Breast epithelium (tissue), 3 donors: ENCODE results near the gene CPLX4.

Source experiments
- POLR2A ChIP-seq: fragments of 450-650 bp; IDR thresholded peaks from one replicate; pipeline ENCODE4 v1.6.1; 2016; ENCODE audit warnings: antibody characterized with exemption, mild to moderate bottlenecking, moderate library complexity
- POLR2AphosphoS5 ChIP-seq, 3 donors: sonication (generic); formaldehyde crosslinking; IDR thresholded peaks; one replicate each; pipeline ENCODE4 v1.6.1; 2017; ENCODE audit warnings: antibody characterized with exemption in 3 of 3
- TF ChIP-seq, protein P1 (sequence below), 3 donors: fragments of 450-650 bp; IDR thresholded peaks; one replicate each; pipeline ENCODE4 v1.5.1; 2016 to 2017; ENCODE audit warnings: antibody characterized with exemption in 3 of 3, mild to moderate bottlenecking in 3 of 3, moderate library complexity in 3 of 3

DNA sequence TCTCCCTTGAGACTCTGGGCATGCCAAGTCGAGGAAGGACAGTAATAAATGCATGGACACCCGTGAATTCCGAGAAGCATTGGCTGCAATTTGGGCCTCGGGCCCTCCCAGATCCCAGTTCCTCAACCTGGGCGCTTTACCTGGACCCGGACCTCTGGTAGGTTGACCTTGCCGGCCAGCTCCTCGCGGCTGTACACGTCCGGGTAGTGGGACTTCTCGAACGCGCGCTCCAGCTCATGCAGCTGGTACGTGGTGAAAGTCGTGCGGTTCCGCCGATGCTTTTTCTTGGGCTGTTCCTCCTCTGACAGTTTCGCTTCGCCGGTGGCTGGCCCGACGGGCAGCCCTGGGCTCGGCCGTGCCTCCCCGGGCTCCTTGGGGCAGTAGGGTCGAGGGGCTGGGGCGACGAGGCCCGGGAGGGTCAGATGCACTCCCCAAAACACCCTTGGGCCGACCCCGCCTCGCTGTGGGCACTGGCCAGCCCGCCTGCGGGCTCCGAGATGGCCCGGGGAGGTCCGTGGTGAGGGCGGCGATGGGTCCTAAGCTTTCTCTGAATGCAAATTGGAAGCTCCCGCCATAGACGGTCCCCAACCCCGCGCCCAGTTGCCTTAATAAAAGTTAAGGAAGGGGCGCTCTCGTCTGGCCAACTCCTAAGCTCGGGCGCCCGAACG, 46.1 kb downstream of the CPLX4 start:
- no peak for TF ChIP-seq POLR2A
- TF ChIP-seq, protein P1, sequence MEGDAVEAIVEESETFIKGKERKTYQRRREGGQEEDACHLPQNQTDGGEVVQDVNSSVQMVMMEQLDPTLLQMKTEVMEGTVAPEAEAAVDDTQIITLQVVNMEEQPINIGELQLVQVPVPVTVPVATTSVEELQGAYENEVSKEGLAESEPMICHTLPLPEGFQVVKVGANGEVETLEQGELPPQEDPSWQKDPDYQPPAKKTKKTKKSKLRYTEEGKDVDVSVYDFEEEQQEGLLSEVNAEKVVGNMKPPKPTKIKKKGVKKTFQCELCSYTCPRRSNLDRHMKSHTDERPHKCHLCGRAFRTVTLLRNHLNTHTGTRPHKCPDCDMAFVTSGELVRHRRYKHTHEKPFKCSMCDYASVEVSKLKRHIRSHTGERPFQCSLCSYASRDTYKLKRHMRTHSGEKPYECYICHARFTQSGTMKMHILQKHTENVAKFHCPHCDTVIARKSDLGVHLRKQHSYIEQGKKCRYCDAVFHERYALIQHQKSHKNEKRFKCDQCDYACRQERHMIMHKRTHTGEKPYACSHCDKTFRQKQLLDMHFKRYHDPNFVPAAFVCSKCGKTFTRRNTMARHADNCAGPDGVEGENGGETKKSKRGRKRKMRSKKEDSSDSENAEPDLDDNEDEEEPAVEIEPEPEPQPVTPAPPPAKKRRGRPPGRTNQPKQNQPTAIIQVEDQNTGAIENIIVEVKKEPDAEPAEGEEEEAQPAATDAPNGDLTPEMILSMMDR (IDR thresholded peaks at IDR 0.05), result no peak
- TF ChIP-seq POLR2AphosphoS5 (IDR thresholded peaks at IDR 0.05), result no peak
